GM19468 (cell line): Measurements from ENCODE around the gene EML6.
A peak's percentile ranks its signal among the peaks of the same experiment; 100 is the strongest.
"Not testable (repeated sequence)": the region's sequence is repeated elsewhere in the genome, so short reads cannot be mapped to it uniquely, and the experiment has no call there.

ENCODE experiments used
- ATAC-seq: cut with Tn5 transposase; IDR thresholded peaks from one replicate; pipeline ENCODE4 v1.9.1; 2021; ENCODE audit warnings: mild to moderate bottlenecking, moderate library complexity, moderate number of reproducible peaks; ENCODE audit not compliant: unreplicated experiment; ENCODE audit errors: extremely low read depth

The EML6 gene

GRCh38 chr2:54866868-54867267, 143.4 kb downstream of the EML6 start:
- ATAC-seq, result peak; percentile 83

GRCh38 chr2:54867457-54867856, 144.0 kb downstream of the EML6 start:
- no peak for ATAC-seq

- no peak for ATAC-seq
These were observed 148.1 kb downstream of the EML6 start for GRCh38 chr2:54871457-54872107.

- ATAC-seq, result no peak
These were observed 149.3 kb downstream of the EML6 start for GRCh38 chr2:54872780-54873179.

- ATAC-seq, result not testable (repeated sequence)
These were observed 149.8 kb downstream of the EML6 start for GRCh38 chr2:54873236-54873635.

- ATAC-seq, result no peak
These were observed 153.3 kb downstream of the EML6 start for GRCh38 chr2:54876764-54877163.

GRCh38 chr2:54878182-54878581, 154.7 kb downstream of the EML6 start:
- no peak for ATAC-seq

GRCh38 chr2:54879032-54879431, 155.6 kb downstream of the EML6 start:
- no peak for ATAC-seq

GRCh38 chr2:54879598-54880332, 156.3 kb downstream of the EML6 start:
- no peak for ATAC-seq

- ATAC-seq, result no peak
These were observed 157.0 kb downstream of the EML6 start for GRCh38 chr2:54880428-54880827.

- ATAC-seq, result no peak
These were observed 158.3 kb downstream of the EML6 start for GRCh38 chr2:54881759-54882158.

- no peak for ATAC-seq
These were observed 162.4 kb downstream of the EML6 start for GRCh38 chr2:54885891-54886290.

- ATAC-seq, result no peak
These were observed 164.5 kb downstream of the EML6 start for GRCh38 chr2:54887850-54888545.

GRCh38 chr2:54889053-54889452, 165.6 kb downstream of the EML6 start:
- ATAC-seq, result no peak

GRCh38 chr2:54891909-54892308, 168.4 kb downstream of the EML6 start:
- ATAC-seq, result no peak

GRCh38 chr2:54894467-54894866, 171.0 kb downstream of the EML6 start:
- ATAC-seq, result no peak

GRCh38 chr2:54895730-54896129, 172.3 kb downstream of the EML6 start:
- ATAC-seq, result no peak

- no peak for ATAC-seq
These were observed 174.2 kb downstream of the EML6 start for GRCh38 chr2:54897420-54898310.

- no peak for ATAC-seq
These were observed 175.2 kb downstream of the EML6 start for GRCh38 chr2:54898456-54899226.
